ENCODE measurements around the gene PRR29. TPM values are rescaled to one million over a fixed set of nuclear protein-coding genes. Genes with fewer than 3 reads are reported as not detected.
"Not testable (repeated sequence)": the region's sequence is repeated elsewhere in the genome, so short reads cannot be mapped to it uniquely, and the experiment has no call there.

Gene PRR29
- total RNA-seq, 2 experiments from 2014 or later = 1.0 to 1.5 TPM

DNA sequence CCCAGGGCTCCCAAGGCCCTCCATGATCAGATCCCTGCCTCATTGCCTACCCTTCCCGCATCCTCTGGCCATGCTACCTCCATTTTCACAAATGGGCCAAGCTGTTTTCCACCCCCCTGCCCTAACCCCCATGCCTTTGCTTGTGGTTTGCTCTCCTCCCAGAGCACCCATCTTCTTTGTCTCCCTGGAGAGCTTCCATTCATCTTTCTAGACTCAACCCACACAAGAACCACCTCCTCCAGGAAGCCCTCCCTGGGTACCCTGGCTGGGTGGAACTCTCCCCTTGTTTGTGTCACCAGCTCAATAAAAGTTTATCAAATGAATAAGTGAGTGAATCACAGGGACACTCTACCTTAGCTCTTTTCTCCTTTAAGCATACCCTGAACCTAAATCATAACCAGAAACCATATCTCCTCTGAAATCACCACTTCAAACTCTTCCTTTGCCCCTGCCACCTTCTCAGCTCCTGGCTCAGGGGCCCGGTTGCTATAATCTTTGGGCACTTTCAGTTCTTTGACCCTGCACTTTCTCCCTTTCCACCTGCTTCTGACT is 22.5 kb upstream of the PRR29 start:
- POLR2A ChIA-PET = interaction anchor here (0.7 kb wide), 1 partner anchor 21 kb away, joined by 4 read pairs; no protein-coding TSS in a partner anchor
- intact Hi-C loops (cut with DNase I, micrococcal nuclease) = no loop called here
- peak overlapping the region; percentile 29 for H3K27ac Mint-ChIP-seq
- H3K36me3 Mint-ChIP-seq (ENCODE audit: low read depth) = no peaks in the 10 kb centered on the region
- DNase-seq (no peak), ATAC-seq (peak; percentile 58)
- H3K27me3 Mint-ChIP-seq = no peaks in the 10 kb centered on the region
- H3K9me3 Mint-ChIP-seq (ENCODE audit: low read depth) = no peaks in the 10 kb centered on the region
- H3K4me1 Mint-ChIP-seq = peaks cover 20% of the 10 kb centered on the region
- CTCF ChIA-PET = interaction anchor here (0.5 to 2.0 kb wide), 9 partner anchors 15 to 571 kb away, joined by 3 to 10 read pairs (median 3); no protein-coding TSS in a partner anchor
- H3K4me3 Mint-ChIP-seq = no peak overlapping the region

DNA sequence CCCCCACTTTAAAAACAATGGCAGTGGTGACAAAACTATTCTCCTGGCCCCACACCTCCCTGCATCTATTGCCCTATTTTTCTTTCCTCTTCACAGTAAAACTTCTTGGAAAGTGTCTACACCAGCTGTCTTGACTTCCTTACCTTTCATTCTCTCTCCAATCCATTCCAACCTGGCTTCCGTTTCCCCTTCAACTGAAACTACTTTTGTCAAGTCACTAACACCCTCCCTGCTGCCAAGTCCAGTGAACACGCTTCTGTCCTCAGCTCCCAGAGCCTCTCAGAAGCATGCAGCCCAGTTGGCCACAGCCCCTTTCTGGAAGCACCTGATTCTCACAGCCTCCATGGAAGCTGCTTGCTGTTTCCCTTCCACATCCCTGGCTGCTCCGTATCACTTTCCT is 21.4 kb upstream of the PRR29 start:
- intact Hi-C loops (cut with DNase I, micrococcal nuclease) = no loop called here
- CTCF ChIA-PET = interaction anchor here (1.0 to 2.0 kb wide), 5 partner anchors 9 to 64 kb away, joined by 3 to 10 read pairs (median 4); partner anchors contain the start of gene ICAM2
- POLR2A ChIA-PET = no interaction called here

DNA sequence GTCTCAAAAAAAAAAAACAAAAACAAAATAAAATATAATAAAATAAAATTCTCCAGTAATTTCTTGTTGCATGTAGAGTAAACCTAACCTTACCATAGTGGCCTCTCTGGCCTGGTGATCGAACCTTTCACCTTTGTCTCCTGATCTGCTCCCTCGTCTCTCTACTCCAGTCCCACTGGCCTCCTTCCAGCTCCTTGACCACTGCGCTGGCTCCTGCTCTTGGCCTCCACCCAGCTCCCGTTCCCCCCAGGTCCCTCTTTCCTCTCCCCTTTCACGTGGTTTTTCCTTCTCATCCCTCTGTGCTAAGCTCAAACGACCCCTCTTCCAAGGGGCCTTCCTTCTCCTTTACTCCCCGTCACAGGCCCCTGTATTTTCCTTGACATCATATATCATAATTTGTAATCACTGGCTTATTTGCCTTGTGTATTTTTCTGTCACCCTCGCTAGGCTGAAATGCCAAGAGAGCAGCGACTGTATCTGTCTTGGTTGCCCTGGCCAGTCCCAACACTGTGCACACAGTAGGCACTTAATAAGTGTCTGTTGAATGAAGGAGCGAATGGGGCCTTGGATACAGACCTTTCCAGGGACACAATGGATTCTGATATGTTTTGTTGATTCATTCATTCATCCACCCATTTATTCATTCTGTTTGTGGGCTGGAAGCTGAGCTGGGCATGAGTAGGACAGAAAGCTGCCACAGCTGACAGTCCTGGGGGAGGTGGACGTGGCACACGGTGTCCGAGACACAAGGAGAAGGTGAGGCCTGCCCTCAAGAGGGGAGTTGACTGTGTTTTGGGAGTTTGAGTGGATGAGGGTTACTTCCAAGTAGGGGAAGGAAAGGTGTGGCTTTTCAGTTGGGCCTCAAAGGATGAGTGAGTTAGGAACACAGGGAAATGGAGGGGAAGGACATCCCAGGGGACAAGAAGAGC is 19.6 kb upstream of the PRR29 start:
- POLR2A ChIA-PET = no interaction called here
- peaks cover 8% of the 10 kb centered on the region for H3K9me3 Mint-ChIP-seq (ENCODE audit: low read depth)

More for the DNA sequence above, 21.4 kb upstream of the PRR29 start:
- H3K4me1 Mint-ChIP-seq = peaks cover 20% of the 10 kb centered on the region
- H3K4me3 Mint-ChIP-seq = no peak overlapping the region
- no peak overlapping the region for H3K27ac Mint-ChIP-seq
- no peaks in the 10 kb centered on the region for H3K36me3 Mint-ChIP-seq (ENCODE audit: low read depth)
- no peaks in the 10 kb centered on the region for H3K27me3 Mint-ChIP-seq
- ATAC-seq (no peak), DNase-seq (no peak)
- no peaks in the 10 kb centered on the region for H3K9me3 Mint-ChIP-seq (ENCODE audit: low read depth)

DNA sequence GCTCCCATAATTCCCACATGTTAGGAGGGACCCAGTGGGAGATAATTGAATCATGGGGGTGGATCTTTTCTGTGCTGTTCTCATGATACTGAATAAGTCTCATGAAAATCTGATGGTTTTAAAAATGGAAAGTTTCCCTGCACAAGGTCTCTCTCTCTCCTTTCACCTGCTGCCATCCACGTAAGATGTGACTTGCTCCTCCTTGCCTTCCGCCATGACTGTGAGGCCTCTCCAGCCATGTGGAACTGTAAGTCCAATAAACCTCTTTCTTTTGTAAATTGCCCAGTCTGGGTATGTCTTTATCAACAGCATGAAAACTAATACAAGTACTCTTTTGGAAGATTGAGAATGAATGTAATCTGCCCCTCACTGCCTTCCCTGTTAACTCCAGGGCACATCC is 15.5 kb upstream of the PRR29 start:
- DNase-seq; H3K4me3 Mint-ChIP-seq; H3K36me3 Mint-ChIP-seq (ENCODE audit: low read depth); H3K9me3 Mint-ChIP-seq (ENCODE audit: low read depth); H3K27me3 Mint-ChIP-seq; ATAC-seq; H3K27ac Mint-ChIP-seq; intact Hi-C loops (cut with DNase I, micrococcal nuclease): not testable (repeated sequence)
- CTCF ChIA-PET = interaction anchor here (1.1 to 1.6 kb wide), 3 partner anchors 8 to 71 kb away, joined by 3 to 4 read pairs (median 3); partner anchors contain the start of gene PRR29
- H3K4me1 Mint-ChIP-seq = peaks cover 21% of the 10 kb centered on the region
- POLR2A ChIA-PET = interaction anchor here (0.7 kb wide), 1 partner anchor 17 kb away, joined by 3 read pairs; no protein-coding TSS in a partner anchor

More for the DNA sequence above, 19.6 kb upstream of the PRR29 start:
- H3K36me3 Mint-ChIP-seq (ENCODE audit: low read depth) = peaks cover 2% of the 10 kb centered on the region
- H3K4me1 Mint-ChIP-seq = peaks cover 20% of the 10 kb centered on the region
- H3K27me3 Mint-ChIP-seq = no peaks in the 10 kb centered on the region
- CTCF ChIA-PET = interaction anchor here (0.7 to 2.0 kb wide), 8 partner anchors 10 to 793 kb away, joined by 3 to 9 read pairs (median 3); no protein-coding TSS in a partner anchor
- no peak overlapping the region for H3K4me3 Mint-ChIP-seq
- H3K27ac Mint-ChIP-seq = no peak overlapping the region
- no peak for ATAC-seq
- no peak for DNase-seq
- intact Hi-C loops (cut with DNase I, micrococcal nuclease) = no loop called here

DNA sequence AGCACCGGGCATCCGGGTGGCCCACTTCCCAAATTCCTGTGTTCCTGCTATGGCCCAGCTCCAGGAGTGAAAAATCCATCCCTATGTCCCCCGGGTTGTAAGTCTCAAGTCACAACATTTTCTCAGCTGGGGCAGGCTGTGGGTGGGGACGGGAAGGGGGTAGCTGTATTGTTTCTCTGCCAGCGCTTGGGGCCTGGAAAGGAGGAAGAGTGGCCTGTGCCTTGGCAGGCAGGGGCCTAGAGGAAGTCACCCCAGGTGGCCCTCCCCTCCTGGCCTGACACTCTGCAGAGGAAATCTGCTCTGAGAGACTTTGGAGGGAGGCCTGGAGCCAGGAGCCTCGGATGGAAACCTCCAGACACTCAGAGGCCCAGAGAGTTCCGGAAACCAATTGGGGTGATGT is 14.8 kb upstream of the PRR29 start:
- DNase-seq (no peak), ATAC-seq (no peak)
- intact Hi-C loops (cut with DNase I, micrococcal nuclease) = no loop called here

DNA sequence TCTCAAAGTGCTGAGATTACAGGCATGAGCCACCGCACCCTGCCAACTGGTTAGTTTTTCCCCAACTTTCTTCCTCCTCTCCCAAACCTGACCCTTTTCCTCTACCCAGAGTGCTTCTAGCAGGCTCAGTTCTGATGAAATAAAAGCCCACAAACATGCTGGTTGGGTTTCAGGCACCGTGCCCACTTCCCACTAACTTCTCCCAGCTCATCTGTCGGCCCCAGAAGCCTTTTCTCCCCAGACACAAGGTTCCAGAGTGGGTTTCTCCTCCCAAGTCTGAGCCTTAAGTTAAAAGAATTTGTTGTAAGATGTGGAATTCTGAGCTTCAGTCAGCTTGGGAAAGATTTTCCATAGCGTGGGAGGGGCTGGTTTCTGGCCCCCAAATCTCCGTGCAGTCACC is 13.9 kb upstream of the PRR29 start:
- H3K36me3 Mint-ChIP-seq (ENCODE audit: low read depth) = peaks cover 2% of the 10 kb centered on the region
- POLR2A ChIA-PET = interaction anchor here (0.6 kb wide), 2 partner anchors 211 to 389 kb away, joined by 3 to 4 read pairs; partner anchors contain the start of gene CCDC47
- intact Hi-C loops (cut with DNase I, micrococcal nuclease) = loop anchor here in 1 of 2 experiments (2.0 kb wide), 1 partner anchor 41 kb away; no protein-coding TSS in a partner anchor
- no peaks in the 10 kb centered on the region for H3K27me3 Mint-ChIP-seq
- peaks cover 21% of the 10 kb centered on the region for H3K4me1 Mint-ChIP-seq
- DNase-seq (no peak), ATAC-seq (no peak)
- no peak overlapping the region for H3K4me3 Mint-ChIP-seq
- H3K27ac Mint-ChIP-seq = no peak overlapping the region
- peaks cover 8% of the 10 kb centered on the region for H3K9me3 Mint-ChIP-seq (ENCODE audit: low read depth)
- CTCF ChIA-PET = interaction anchor here (0.7 to 2.7 kb wide), 7 partner anchors 10 to 72 kb away, joined by 3 to 20 read pairs (median 5); partner anchors contain the start of gene GH1

More for the DNA sequence above, 14.8 kb upstream of the PRR29 start:
- H3K36me3 Mint-ChIP-seq (ENCODE audit: low read depth) = peaks cover 2% of the 10 kb centered on the region
- peaks cover 21% of the 10 kb centered on the region for H3K4me1 Mint-ChIP-seq
- POLR2A ChIA-PET = no interaction called here
- H3K4me3 Mint-ChIP-seq = no peak overlapping the region
- peaks cover 8% of the 10 kb centered on the region for H3K9me3 Mint-ChIP-seq (ENCODE audit: low read depth)
- no peak overlapping the region for H3K27ac Mint-ChIP-seq
- H3K27me3 Mint-ChIP-seq = no peaks in the 10 kb centered on the region
- CTCF ChIA-PET = interaction anchor here (0.9 to 1.6 kb wide), 4 partner anchors 14 to 71 kb away, joined by 3 to 5 read pairs (median 4); partner anchors contain the start of gene PRR29

DNA sequence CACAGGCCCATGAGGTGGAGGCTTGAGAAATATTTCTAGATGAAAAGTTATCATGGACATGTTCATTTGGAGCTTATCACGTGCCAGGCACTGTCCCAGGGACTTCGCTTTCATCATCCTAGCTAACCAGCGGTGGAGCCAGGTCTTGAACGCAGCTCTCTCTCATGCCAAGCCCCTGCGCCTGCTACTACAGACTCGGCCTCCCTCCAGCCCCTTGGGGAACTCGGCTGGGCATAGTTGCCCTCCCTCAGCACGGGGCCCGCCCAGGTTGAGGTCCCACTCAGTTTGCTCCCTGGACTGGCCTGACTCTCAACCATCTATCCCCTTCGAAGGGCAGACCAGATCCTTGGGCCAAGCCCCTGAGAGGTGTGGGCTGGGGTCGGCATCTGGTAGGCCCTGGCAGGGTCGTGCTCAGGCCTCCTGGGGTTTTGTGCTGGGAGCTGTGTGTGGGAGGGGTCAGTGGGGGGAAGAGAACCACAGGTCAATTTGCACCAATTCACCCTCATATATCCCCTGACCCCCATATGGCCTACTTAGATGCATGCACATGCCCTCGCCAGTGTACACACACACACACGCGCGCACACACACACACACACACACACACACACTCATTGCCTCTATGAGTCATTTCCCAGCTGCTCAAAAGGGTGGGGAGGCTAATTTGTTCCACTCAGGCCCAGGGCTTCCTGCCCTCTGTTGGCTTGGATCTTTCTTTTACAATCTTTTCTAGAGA is 13.3 kb upstream of the PRR29 start:
- Mint-ChIP-seq H3K4me1 (peaks cover 23% of the 10 kb centered on the region), H3K9me3 (ENCODE audit: low read depth) (peaks cover 8% of the 10 kb centered on the region), H3K36me3 (ENCODE audit: low read depth) (peaks cover 2% of the 10 kb centered on the region), H3K4me3 (peak overlapping the region; percentile 30), H3K27ac (peak overlapping the region; percentile 78), H3K27me3 (no peaks in the 10 kb centered on the region)
- POLR2A ChIA-PET = interaction anchor here (0.6 kb wide), 2 partner anchors 212 to 390 kb away, joined by 3 to 4 read pairs; partner anchors contain the start of gene CCDC47
- DNase-seq (peak; percentile 86), ATAC-seq (peak; percentile 97)
- CTCF ChIA-PET = interaction anchor here (0.6 to 2.7 kb wide), 11 partner anchors 8 to 220 kb away, joined by 3 to 20 read pairs (median 3); partner anchors contain the start of genes GH1 and ICAM2
- intact Hi-C loops (cut with DNase I, micrococcal nuclease) = loop anchor here in 1 of 2 experiments (1.0 to 2.0 kb wide), 2 partner anchors 13 to 40 kb away; partner anchors contain the start of gene PRR29

DNA sequence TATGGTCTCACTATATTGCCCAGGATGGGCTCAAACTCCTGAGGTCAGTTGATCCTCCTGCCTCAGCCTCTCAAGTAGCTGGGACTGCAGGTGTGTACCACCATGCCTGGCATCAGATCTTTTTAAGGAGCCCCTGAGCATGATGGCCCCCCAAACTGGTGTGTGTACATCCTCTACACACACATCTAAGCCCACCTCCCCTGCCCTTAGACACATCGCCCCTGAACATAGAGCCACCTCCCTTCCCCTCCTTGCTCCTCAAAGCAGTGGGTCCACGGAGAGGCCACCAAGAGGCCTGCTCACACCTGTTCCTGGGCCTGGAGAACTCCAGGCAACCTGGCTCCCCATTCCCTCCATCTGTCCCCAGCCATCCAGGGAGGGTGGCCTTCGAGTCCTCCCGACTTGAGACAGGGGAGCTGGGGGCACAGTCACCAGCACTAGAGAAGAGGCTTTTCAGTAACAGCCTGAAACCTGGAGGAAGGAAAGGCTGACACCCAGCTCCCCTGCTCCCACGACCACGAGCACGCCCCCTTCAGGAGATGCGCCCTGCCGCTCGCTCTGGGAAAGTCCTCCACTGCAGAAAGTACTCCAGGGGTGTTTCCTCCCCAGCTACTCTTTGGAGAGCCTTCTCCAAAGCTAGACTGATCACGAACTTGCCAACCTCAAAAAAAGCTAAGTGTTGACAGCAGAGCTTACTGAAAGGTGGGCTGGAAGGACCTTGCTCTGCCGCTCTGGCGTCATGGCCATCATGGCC is 12.6 kb upstream of the PRR29 start:
- peak overlapping the region; percentile 78 for H3K27ac Mint-ChIP-seq
- H3K4me1 Mint-ChIP-seq = peaks cover 30% of the 10 kb centered on the region
- peak; percentile 14 for ATAC-seq
- ChIA-PET POLR2A (no interaction called here), CTCF (interaction anchor here (0.6 to 2.7 kb wide), 15 partner anchors 9 to 219 kb away, joined by 3 to 20 read pairs (median 4); partner anchors contain the start of genes GH1 and ICAM2)
- intact Hi-C loops (cut with DNase I, micrococcal nuclease) = loop anchor here in 1 of 2 experiments (1.0 to 2.0 kb wide), 2 partner anchors 13 to 39 kb away; partner anchors contain the start of gene PRR29
- H3K9me3 Mint-ChIP-seq (ENCODE audit: low read depth) = peaks cover 8% of the 10 kb centered on the region
- H3K27me3 Mint-ChIP-seq = no peaks in the 10 kb centered on the region
- DNase-seq = peak; percentile 30
- H3K4me3 Mint-ChIP-seq = peak overlapping the region; percentile 30
- peaks cover 2% of the 10 kb centered on the region for H3K36me3 Mint-ChIP-seq (ENCODE audit: low read depth)

DNA sequence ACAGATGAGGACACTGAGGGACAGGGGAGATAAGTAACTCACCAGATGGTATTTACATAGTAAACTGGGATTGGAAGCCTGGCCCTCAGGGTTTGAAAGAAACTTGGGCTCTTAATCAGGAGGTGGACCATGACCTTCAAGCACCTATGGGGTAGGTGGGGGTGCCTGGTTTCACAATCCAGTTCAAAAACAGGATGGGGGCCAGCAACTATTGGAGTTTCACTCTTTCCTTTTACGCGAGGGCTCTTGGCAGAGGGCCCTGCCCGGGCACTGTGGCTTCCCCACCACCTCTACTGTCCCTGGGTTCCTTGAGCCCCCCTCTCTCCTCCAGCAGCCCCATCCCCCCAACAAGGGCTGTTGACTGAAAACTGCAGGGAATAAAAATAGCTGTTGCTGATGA is 11.3 kb upstream of the PRR29 start:
- no peak for DNase-seq
- Mint-ChIP-seq H3K36me3 (ENCODE audit: low read depth) (peaks cover 2% of the 10 kb centered on the region), H3K4me3 (no peak overlapping the region), H3K4me1 (peaks cover 32% of the 10 kb centered on the region), H3K27me3 (no peaks in the 10 kb centered on the region), H3K9me3 (ENCODE audit: low read depth) (peaks cover 8% of the 10 kb centered on the region), H3K27ac (no peak overlapping the region)
- intact Hi-C loops (cut with DNase I, micrococcal nuclease) = no loop called here
- CTCF ChIA-PET = interaction anchor here (0.7 to 1.5 kb wide), 6 partner anchors 14 to 79 kb away, joined by 3 to 10 read pairs (median 5); partner anchors contain the start of gene ICAM2
- no peak for ATAC-seq
- POLR2A ChIA-PET = no interaction called here
